Psoas muscle (tissue), 8 donors: ENCODE data around the gene ACTN4. TPM values are rescaled to one million over a fixed set of nuclear protein-coding genes. Genes with fewer than 3 reads are reported as not detected.
A peak's percentile ranks its signal among the peaks of the same experiment; 100 is the strongest.
"Not testable (repeated sequence)": the region's sequence is repeated elsewhere in the genome, so short reads cannot be mapped to it uniquely, and the experiment has no call there.

Experiments used
- ATAC-seq, 4 donors: fragments of 200-7000 bp; cut with Tn5 transposase; one replicate each; pipeline ENCODE4 v1.9.1; 2020; ENCODE audit warnings: moderate library complexity in 3 of 4, mild to moderate bottlenecking in 2 of 4
- DNase-seq, 2 donors: peaks; one replicate each; pipeline ENCODE4 v3.0.0-alpha.2; 2020
- H3K27ac ChIP-seq: fragments of 200-600 bp; one replicate; pipeline ENCODE4 v1.8.0; 2022
- H3K27me3 ChIP-seq, 3 donors: fragments of 200-600 bp in 1 of 3; one replicate each; pipeline versions ENCODE4 v1.6.1 to v1.8.0; 2013 to 2022; ENCODE audit warnings: low read length in 2 of 3, mild to moderate bottlenecking in 2 of 3, moderate library complexity in 1 of 3; ENCODE audit not compliant: insufficient read depth in 3 of 3
- H3K36me3 ChIP-seq, 2 donors: fragments of 200-600 bp in 1 of 2; one replicate each; pipeline versions ENCODE4 v1.6.1 to v1.8.0; 2013 to 2022; ENCODE audit warnings: low read depth in 1 of 2, mild to moderate bottlenecking in 1 of 2, moderate library complexity in 1 of 2; ENCODE audit not compliant: insufficient read depth in 1 of 2
- H3K4me1 ChIP-seq: fragments of 200-600 bp; one replicate; pipeline ENCODE4 v1.8.0; 2022
- H3K4me3 ChIP-seq: fragments of 200-600 bp; one replicate; pipeline ENCODE4 v1.8.0; 2022; ENCODE audit warnings: mild to moderate bottlenecking
- H3K9me3 ChIP-seq: fragments of 200-600 bp; one replicate; pipeline ENCODE4 v1.8.0; 2022
- WGBS, 3 donors: extraction: QIAGEN DNeasy Blood & Tissue Kit; methylation state at CpG; one replicate each; pipeline versions ENCODE4 v1.1.6 to v1.1.7; 2013; 5-methylcytosine and 5-hydroxymethylcytosine counted together
- intact Hi-C, 2 donors: fragments of 100-400 bp; cut with DNase I; formaldehyde crosslinking; loops; one replicate each; pipeline versions ENCODE4 v1.11.0 to v1.14.2; 2022
- long read RNA-seq, 2 donors: library from polyadenylated mRNA; unstranded; transcript quantifications; one replicate each; pipeline ENCODE4 v2.0.0, GENCODE V29; 2021
- polyA plus RNA-seq, 3 donors: library from polyadenylated mRNA; stranded (reverse); fragments of 200-250 nt; gene quantifications; one replicate each; pipeline ENCODE4 v1.2.3, GENCODE V29; 2013
- total RNA-seq, 4 donors: library from RNA; stranded (reverse); fragmentation: NEBNext Ultra II Directional in 2 of 4; extraction: Animal tissue kit (Norgen Biotek cat#: 25700) in 2 of 4; gene quantifications; one replicate each; pipeline versions ENCODE4 v1.2.1 to v1.2.4, GENCODE V29; 2021 to 2023
- TF ChIP-seq, protein P1 (sequence below): fragments of 200-600 bp; IDR thresholded peaks from one replicate; pipeline ENCODE4 v1.8.0; 2022; ENCODE audit warnings: antibody characterized with exemption
- donor health status: healthy with polysubstance abuse.
- donor health status: DM: no; HTN: no; CAD: no; lungs with moderate emphysema.
- donor health status: Bipolar disorder and iron deficiency.
- donor health status: healthy.
- donor health status: DM: yes; HTN: yes; CAD: no.
- donor health status: DM: no; HTN: no; CAD: no.
- donor health status: DM: no; HTN: no; CAD: no.
- donor health status: DM: yes; HTN: yes; CAD: no.

Gene ACTN4
- 100 to 1,000 TPM in 1 of 4 donors, 10 to 100 TPM in 3; 79.9 to 127 (median 89.2) TPM for total RNA-seq
- polyA plus RNA-seq = 10 to 100 TPM; 38.3 to 45.2 (median 43.0) TPM
- long read RNA-seq, donor 1, full-length matches to known transcripts = 1 of 5 reads
- long read RNA-seq, donor 1, partial matches to known transcripts = 0 of 5 reads
- long read RNA-seq, donor 1, other reads (novel, unspliced or antisense) = 4 of 5 reads
- long read RNA-seq, donor 2, full-length matches to known transcripts = 1 of 18 reads
- long read RNA-seq, donor 2, partial matches to known transcripts = 6 of 18 reads
- long read RNA-seq, donor 2, other reads (novel, unspliced or antisense) = 11 of 18 reads

DNA sequence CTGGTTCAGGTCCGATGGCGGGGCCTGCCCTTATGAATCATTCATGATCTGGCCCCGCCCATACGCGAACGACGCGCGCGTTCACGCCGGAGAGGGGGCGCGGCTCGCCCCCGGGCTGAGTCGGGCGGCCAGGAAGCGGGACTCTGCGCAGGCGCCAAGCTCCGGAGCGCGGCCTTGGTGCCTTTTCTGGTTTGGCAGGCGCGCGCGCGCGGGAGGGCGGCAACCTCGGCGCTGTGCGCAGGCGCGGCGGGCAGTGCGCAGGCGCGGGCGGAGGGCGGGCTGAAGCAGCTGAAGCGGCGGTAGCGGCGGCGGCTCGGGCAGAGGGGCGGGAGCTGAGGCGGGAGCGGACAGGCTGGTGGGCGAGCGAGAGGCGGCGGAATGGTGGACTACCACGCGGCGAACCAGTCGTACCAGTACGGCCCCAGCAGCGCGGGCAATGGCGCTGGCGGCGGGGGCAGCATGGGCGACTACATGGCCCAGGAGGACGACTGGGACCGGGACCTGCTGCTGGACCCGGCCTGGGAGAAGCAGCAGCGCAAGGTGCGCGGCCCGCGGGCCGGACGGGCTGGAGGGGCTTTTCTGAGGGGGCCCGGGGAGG is at the start of gene ACTN4:
Gene ACTN4, plus strand, starts transcription at position 282 of the 598 bp plus-strand sequence. Its CDS starts 97 bp downstream, at position 379.
- H3K4me1 ChIP-seq = peaks cover 32% of the 10 kb centered on the region
- 0% methylated on average over 52 to 77 of the region's 77 CpGs for WGBS, 3 donors
- TF ChIP-seq, protein P1, sequence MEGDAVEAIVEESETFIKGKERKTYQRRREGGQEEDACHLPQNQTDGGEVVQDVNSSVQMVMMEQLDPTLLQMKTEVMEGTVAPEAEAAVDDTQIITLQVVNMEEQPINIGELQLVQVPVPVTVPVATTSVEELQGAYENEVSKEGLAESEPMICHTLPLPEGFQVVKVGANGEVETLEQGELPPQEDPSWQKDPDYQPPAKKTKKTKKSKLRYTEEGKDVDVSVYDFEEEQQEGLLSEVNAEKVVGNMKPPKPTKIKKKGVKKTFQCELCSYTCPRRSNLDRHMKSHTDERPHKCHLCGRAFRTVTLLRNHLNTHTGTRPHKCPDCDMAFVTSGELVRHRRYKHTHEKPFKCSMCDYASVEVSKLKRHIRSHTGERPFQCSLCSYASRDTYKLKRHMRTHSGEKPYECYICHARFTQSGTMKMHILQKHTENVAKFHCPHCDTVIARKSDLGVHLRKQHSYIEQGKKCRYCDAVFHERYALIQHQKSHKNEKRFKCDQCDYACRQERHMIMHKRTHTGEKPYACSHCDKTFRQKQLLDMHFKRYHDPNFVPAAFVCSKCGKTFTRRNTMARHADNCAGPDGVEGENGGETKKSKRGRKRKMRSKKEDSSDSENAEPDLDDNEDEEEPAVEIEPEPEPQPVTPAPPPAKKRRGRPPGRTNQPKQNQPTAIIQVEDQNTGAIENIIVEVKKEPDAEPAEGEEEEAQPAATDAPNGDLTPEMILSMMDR = no peak
- H3K9me3 ChIP-seq = no peaks in the 10 kb centered on the region
- H3K27ac ChIP-seq = peak within 1 kb of the TSS; percentile 95
- no peaks in the 10 kb centered on the region for H3K36me3 ChIP-seq
- DNase-seq = peak; percentile 100
- H3K27me3 ChIP-seq = no peaks in the 10 kb centered on the region
- H3K4me3 ChIP-seq = peak within 1 kb of the TSS; percentile 86
- intact Hi-C loops = loop anchor here (1.0 to 10.0 kb wide), 4 partner anchors 185 to 277 kb away; partner anchors contain the start of genes ECH1 (in 2 of the 2), NFKBIB (in 1 of the 2) and SIRT2 (in 1 of the 2)
- peak; percentile 84 to 88 (median 85) for ATAC-seq

DNA sequence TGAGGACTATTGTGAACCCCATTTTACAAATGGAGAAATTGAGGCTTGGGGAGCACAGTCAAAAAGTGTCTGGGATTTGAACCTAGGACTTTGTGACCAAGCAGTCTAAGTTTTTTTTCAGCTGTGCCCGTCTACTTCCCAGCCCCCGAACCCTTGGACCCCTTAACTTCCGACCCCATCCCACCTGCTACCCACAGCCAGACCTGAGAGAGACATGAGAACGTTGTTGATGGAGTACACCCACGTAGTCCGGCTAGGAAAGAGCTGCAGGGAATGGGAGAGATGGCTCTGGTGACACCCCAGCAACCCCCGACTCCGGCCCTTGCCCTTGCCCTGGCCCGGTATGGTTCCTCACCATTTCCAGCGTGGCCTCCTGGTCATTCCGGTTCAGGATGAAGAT is 47.7 kb upstream of the ACTN4 start:
- TF ChIP-seq, protein P1 = no peak
- Histone ChIP-seq H3K36me3 (no peaks in the 10 kb centered on the region), H3K9me3 (no peaks in the 10 kb centered on the region), H3K27ac (no peak overlapping the region), H3K27me3 (no peaks in the 10 kb centered on the region), H3K4me1 (no peaks in the 10 kb centered on the region), H3K4me3 (no peak overlapping the region)
- intact Hi-C loops = no loop called here
- DNase-seq (no peak), ATAC-seq (no peak)
- 82 to 88% (median 84%) methylated on average over 11 of the region's 11 CpGs for WGBS, 3 donors

DNA sequence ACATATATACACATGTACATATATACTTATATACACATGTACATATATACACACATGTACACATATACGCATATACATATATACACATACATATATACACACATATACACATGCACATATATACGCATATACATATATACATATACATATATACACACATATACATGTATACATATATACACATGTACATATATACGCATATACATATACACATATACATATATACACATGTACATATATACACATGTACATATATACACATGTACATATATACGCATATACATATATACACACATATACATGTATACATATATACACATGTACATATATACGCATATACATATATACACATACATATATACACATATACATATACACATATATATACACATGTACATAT is 44.6 kb upstream of the ACTN4 start:
- DNase-seq, ATAC-seq, H3K4me3 ChIP-seq, H3K36me3 ChIP-seq, H3K27me3 ChIP-seq, H3K27ac ChIP-seq, H3K4me1 ChIP-seq, H3K9me3 ChIP-seq, intact Hi-C loops: not testable (repeated sequence)
- WGBS, 3 donors = 91 to 97% (median 94%) methylated on average over 5 of the region's 5 CpGs

DNA sequence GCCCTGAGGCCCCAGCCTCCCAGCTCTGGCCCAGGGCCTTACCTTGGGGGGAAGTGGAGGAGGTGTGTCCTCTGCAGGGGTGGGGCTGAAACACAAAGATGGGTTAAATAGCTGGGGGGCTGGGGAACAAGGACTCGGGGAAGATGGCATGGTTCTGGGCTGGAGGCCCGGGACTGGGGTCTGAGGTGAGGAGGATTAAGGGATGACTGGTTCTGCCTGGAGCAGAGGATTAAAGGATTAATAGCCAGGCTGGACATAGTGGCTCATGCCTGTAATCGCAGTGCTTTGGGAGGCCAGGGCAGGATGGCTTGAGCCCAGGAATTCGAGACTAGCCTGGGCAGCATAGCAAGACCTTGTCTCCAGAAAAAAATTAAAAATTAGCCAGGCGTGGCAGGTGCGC is 41.3 kb upstream of the ACTN4 start:
- no peak for ATAC-seq
- intact Hi-C loops = no loop called here

DNA sequence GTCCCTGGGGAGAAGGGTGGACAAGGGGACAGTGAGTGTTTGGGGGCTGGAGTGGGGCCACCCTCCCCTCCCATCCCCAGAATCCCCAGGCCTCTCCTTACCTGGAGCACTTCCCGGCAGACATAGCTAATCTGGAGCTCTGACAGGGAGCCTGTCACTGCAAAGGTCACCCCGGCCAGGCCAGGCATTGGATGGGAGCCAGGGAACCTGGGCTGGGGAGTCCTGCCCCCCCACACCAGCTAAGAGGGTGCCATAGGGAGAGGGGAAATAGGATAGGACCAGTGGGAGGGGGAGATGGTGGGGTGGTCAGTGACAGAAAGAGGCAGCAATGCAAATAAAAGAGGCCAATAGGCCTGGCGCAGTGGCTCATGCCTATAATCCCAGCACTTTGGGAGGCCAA is 33.2 kb upstream of the ACTN4 start:
- Histone ChIP-seq H3K9me3 (no peaks in the 10 kb centered on the region), H3K36me3 (no peaks in the 10 kb centered on the region), H3K27me3 (no peaks in the 10 kb centered on the region), H3K4me1 (peaks cover 4% of the 10 kb centered on the region), H3K4me3 (no peak overlapping the region), H3K27ac (no peak overlapping the region)
- intact Hi-C loops = no loop called here
- TF ChIP-seq, protein P1 = no peak
- ATAC-seq (no peak), DNase-seq (no peak)
- 50 to 64% (median 58%) methylated on average over 3 of the region's 3 CpGs for WGBS, 3 donors

More for the DNA sequence above, 41.3 kb upstream of the ACTN4 start:
- 59 to 70% (median 60%) methylated on average over 6 of the region's 6 CpGs for WGBS, 3 donors
- Histone ChIP-seq H3K27me3 (no peaks in the 10 kb centered on the region), H3K4me1 (no peaks in the 10 kb centered on the region), H3K36me3 (no peaks in the 10 kb centered on the region), H3K9me3 (no peaks in the 10 kb centered on the region), H3K4me3 (no peak overlapping the region), H3K27ac (no peak overlapping the region)
- TF ChIP-seq, protein P1 = no peak
- no peak for DNase-seq
